GM19239 (cell line): ENCODE data around the gene CRELD2.

ENCODE experiments used
- DNase-seq: peaks from one replicate; pipeline ENCODE4 v3.0.0; 2011; ENCODE audit warnings: low spot score; ENCODE audit not compliant: insufficient read length
- FAIRE-seq: peaks from 2 replicates; lab custom pipeline; 2011; peaks lifted over from hg19 to GRCh38; lab: Jason Lieb, UNC

Gene CRELD2

DNA sequence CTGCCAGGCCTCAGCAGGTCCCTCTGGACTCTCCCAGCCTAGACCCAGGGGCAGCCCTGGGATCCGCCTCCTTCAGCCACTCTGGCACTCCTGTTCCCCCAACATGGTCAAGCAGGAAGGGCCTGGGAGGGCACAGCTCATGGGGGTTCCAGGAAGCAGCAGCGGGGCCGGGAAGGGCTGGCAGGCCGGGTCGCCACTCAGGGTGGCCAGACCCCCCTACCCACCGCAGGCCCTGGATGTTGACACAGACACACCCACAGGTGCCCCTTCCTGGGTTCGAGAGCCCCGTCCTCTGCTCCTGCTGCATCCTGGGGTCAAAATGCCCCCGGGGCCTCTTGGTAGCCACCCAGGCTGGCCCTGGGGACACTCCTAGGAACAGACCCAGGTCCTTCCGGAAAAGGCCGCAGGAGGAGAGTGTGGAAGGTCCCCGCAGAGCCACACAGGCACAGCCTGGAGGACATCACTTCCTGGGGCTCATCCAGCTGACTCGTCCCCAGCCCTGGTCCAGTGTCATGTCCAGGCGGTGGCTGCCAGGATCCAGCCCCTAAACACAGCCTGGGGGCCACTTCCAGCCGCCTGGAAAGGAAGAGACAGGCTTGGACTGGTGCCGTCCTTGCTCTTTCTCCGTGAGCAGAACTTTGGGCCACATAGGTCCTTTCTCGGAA lies 35.4 kb downstream of the CRELD2 start:
- DNase-seq (no peak), FAIRE-seq (no peak)

DNA sequence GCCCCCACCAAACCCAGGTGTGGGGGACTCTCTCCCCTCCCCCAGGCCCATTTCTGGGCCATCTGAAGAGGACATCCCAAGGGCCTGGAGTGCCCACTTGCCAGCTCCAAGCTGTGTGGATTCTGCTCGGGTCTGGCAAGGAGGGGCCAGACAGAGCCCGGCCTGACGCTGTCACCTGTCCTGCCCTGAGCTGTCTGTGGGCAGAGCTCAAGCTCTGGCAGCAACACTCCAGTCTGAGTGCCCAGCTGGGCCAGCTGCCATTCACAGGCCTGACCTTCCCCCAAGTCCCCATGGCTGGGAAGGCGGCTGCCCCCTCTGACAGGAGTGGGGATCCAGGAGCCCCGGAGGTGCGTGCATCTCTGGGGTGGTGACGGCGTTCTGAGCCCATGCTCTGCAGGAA lies 35.9 kb downstream of the CRELD2 start:
- no peak for FAIRE-seq
- no peak for DNase-seq

DNA sequence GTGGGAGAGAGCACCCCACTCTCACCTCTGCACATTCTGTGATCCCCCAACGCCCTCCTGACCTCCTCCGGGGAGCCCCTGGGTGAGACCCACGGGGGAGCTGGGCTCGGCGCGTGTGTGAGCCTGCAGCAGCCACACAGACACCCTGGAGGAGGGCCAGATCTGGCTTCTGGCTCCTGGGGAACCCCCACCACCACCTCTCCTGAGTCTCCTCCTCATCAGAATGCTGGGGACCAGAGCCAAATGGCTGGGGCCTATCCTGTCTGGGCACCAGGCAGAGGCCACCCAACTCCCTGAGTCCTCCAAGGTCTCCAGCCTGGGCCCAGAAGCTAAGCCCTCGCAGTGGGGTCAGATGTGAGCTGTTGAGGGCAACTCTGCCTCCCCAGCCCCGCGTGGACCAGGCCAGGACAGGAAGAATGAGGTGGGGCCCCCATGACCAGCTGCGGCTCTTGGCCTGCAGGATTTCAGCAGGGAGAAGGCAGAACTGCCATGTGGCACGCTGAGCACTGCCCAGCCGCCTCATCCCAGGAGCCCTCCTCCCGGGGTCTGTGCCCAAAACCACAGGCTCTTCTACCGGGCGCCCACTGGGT lies 36.7 kb downstream of the CRELD2 start:
- FAIRE-seq (no peak), DNase-seq (no peak)

DNA sequence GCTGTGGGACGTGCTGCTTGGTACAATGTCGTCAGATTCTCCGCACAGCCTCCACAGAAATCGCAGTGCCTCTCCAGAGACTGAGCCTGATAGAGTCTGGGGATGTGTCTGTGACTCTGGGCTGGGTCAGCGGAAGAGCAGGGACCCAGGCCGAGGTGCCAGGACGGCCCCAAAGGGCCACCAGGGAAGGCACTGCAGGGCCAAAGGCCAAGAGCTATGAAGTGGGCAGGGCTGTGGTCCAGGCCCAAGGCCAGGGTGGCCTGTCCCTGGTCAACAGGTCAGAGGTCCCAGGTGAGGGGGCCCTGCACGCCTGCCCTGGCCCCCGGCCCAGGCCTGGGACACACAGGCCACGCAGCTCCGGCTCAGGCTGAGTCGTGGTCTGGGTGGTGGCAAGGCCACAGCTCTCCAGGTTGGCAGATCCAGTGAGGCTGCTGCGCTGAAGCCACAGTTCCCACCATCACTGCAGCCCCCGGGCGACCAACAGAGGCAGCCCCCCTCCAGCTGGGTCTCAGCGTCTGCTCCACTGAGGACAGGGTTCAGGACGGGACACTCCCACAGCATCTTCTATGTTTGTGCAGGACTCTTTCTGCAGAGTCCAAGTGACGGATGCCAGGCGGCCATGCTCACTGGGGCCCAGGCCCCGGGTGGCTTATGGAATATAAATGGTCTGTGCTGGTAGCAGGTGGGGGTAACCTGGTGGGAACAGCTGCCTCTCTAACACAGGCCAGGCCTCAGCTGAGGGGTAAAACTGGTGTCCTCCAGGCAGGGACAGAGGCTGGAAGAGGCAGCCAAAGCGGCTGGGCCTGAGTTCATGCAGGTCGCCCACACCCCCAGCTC lies 37.4 kb downstream of the CRELD2 start:
- no peak for FAIRE-seq
- no peak for DNase-seq

DNA sequence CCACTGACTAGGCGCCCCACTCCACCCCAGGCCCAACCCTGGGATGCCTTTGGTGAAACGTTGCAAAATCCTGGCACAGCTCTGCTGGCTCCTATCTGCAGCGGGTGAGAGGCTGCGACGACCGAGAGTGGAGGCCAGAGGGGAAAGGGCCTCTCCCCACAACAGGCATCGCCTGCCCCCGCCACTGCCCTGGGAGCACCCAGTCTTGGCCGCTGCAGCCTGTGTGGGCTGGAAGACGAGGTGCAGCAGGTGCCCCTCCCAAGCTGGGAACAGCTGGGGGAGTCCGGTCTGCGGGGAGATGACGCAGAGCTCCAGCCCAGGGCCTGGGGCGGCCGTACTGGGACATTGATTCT lies 38.0 kb downstream of the CRELD2 start:
- FAIRE-seq = no peak
- no peak for DNase-seq

DNA sequence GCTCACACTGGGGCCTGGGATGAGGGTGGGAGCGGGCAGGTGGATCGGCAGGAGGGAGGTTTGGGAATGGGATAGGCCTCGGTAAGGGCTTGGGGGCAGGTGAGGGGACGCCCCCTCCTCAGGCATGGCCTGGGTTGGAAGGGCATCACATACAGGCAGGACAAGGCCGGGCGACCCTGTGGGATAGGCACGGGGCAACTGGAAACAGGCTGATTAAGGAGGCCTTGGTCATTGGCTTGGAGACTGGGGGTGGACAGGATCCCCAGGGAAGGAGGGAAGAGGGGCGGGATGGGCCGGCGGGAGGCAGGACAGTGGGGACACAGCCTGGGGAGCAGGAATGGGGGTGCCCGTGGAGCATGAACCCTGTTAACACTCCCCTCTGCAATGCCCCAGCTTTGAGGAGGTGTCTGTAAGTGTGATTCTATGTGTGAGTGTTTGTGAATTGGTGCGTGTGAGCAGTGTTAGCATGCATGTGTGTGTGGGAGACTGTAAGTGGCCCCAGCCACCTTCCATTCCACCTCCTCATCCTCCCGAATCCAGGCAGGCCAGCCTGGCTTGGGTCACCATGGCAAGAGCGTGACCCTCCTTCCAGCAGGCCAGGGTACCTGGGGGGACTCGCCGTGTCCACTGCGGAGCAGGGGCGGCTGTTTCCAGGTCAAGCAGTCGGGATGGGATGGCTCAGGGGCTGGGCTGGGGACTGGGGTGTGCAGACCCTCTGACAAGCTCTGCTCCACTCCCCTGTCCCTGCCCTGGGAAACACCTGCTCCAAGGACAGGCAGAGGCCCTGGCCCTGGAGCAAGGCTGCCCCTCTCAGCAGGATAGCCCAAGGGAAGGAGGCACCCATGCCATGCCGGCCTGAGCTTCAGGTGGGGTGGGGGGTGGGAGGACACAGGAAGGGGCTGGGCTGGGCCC lies 38.7 kb downstream of the CRELD2 start:
- FAIRE-seq = no peak
- DNase-seq = no peak

DNA sequence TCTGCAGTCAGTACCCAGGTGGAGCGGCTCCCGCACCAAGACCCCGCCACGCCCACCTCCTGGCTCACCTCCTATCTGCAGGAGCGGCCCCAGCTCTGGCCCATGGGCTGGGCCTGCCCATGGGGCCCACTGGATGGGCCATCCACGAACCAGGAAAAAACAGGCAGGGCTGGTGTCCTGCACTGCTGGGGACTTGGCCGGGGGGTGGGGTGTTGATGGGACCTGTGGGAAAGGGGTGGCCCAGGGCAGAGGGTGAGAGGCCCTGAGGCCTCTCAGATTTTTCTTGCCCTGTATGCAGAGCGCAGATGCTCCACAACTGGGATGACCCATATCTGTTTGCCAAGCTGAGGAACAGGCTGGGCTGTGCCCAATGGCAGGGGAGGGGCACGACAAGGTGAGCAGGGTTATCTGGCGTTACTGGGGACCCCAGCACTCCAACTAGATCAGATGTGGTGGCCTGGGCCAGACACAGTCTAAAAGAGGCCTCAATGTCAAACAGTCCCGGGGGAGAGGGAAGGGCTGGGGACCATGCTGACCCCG lies 39.5 kb downstream of the CRELD2 start:
- no peak for FAIRE-seq
- DNase-seq = no peak

DNA sequence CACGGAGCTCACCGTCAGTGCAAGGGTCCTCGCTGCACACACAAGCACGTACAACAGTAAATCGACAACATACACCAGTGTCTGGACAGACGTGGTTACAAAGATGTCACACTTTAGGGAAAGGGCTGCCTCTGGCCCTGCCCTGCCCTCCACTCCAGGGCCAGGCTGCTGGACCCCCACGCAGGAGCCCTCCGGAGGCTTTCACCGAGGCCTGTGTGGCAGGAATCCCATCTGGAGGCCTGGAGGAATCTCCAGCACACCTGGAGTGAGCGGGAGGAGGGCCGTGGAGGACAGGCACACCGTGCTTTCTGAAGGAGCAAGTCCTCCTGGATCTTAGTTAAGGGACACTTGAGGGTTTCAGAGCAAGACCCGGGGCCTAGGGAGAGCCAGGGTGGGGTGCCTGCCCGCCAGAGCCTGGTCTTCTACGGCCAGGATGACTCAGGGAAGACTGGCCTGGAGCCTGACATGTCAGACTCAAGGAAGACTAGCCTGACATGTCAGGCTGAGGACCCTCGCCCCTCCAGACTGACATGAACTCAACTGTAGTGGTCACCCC lies 40.0 kb downstream of the CRELD2 start:
- FAIRE-seq (no peak), DNase-seq (no peak)

DNA sequence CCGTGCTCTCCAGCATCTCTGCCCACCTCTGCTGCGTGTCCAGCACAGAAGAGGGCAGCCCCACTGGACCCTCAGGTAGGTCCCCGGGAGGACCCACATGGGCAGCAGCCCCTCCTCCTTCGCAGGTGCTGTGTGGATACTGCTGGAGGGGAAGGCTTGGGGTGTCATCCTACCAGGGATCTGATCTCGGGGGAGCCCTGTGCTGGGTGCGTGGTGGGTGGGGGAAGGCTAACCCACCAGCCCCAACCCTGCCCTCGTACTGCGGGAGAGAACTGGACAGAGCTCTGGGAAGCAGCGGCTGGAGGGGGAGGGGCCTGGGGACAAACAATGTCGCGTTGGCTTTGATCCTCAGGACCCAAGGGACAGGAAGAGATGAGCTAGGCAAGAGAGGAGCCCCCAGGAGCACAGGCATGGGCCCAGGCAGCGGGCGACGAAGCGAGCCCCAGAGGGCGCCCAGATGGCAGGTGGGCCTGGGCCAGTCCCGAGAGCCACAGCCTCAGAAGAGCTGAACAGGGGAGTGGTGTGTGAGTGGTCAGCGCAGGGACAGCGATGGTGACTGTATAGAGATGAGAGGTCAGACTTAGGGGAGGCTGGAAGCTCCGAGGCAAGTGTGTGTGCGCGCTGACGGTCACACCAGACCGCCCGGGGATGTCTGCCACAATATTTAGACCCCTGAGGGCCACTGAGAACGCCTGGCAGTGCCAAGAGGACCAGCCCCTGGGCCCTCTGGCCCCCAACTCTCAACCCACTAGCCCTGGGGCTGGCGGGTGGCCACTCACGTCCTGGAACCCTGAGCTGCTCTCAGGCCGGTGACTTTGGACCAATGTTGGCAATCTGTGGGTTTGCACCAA lies 40.7 kb downstream of the CRELD2 start:
- no peak for DNase-seq
- no peak for FAIRE-seq

DNA sequence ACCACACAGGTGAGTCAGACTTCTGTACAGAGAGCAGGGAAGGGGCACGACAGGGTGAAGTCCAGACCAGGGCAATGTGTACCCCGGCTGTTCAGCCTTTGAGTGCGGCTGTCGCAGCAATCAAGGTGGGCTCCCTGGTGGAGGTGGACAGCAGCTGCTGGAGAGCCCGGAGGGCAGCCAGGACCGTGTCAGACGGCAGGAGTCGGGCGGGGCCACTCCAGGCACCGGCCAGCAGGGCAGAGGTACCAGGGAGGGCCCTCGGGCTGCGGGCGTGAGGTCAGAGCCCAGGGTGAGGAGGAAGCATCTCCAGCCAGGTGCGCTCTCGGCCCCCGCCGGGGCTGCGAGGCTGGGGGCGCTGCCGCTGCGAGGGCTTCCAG lies 41.3 kb downstream of the CRELD2 start:
- no peak for DNase-seq
- no peak for FAIRE-seq

DNA sequence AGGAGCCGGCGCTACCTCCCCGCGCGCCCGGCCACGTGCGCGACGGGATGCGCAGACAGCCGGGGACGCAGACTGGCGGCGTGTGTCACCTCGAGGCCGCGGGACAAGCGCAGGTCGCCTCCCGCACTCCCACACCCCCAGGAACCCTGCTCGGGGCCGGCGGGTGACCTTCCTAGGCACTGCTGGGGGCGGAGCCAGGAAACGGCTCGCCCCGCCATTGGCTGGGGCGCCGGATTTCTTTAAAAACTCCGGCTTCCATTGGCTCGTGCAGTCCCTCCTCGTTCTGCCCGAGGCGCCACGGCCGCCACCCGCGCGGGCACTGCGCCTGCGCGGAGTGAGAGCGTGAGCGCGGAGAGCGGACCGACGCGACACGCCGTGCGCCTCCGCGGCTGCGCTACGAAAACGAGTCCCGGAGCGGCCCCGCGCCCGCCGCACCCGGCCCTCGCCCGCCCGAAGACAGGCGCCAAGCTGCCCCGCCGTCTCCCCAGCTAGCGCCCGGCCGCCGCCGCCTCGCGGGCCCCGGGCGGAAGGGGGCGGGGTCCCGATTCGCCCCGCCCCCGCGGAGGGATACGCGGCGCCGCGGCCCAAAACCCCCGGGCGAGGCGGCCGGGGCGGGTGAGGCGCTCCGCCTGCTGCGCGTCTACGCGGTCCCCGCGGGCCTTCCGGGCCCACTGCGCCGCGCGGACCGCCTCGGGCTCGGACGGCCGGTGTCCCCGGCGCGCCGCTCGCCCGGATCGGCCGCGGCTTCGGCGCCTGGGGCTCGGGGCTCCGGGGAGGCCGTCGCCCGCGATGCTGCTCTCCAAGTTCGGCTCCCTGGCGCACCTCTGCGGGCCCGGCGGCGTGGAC lies 41.9 kb downstream of the CRELD2 start, which contains the start of gene PIM3:
TSS of gene PIM3 (plus strand) at position 614 of the 846 bp plus-strand sequence. CDS start at position 790, 176 bp downstream.
- FAIRE-seq = peak; percentile 89

DNA sequence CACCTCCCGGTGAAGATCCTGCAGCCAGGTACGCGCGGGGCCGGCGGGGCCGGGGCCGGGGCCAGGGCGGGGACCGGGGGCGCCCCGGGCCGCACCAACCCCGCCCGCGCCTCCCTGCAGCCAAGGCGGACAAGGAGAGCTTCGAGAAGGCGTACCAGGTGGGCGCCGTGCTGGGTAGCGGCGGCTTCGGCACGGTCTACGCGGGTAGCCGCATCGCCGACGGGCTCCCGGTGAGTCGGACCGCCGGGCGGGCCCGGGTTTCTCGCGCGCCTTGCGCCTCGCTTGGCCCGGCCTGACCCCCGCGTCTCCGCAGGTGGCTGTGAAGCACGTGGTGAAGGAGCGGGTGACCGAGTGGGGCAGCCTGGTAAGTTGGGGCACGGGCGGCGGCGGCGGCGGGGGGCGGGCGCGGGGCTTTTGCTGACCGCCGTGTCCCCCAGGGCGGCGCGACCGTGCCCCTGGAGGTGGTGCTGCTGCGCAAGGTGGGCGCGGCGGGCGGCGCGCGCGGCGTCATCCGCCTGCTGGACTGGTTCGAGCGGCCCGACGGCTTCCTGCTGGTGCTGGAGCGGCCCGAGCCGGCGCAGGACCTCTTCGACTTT lies 42.7 kb downstream of the CRELD2 start:
- no peak for FAIRE-seq

More for the DNA sequence above, 41.9 kb downstream of the CRELD2 start, which contains the start of gene PIM3:
- peak; percentile 100 for DNase-seq

DNA sequence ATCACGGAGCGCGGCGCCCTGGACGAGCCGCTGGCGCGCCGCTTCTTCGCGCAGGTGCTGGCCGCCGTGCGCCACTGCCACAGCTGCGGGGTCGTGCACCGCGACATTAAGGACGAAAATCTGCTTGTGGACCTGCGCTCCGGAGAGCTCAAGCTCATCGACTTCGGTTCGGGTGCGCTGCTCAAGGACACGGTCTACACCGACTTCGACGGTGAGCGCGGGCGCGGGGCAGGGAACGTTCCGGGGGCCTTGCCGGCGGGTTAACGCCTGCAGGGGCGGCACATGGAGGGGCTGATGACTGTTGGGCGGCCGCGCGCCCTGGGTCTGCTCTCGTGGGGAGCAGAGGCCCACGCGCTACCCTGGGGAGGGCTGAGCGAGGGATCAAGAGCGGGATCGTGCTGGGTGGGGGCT lies 43.2 kb downstream of the CRELD2 start:
- FAIRE-seq = peak; percentile 21

More for the DNA sequence above, 42.7 kb downstream of the CRELD2 start:
- DNase-seq = no peak

DNA sequence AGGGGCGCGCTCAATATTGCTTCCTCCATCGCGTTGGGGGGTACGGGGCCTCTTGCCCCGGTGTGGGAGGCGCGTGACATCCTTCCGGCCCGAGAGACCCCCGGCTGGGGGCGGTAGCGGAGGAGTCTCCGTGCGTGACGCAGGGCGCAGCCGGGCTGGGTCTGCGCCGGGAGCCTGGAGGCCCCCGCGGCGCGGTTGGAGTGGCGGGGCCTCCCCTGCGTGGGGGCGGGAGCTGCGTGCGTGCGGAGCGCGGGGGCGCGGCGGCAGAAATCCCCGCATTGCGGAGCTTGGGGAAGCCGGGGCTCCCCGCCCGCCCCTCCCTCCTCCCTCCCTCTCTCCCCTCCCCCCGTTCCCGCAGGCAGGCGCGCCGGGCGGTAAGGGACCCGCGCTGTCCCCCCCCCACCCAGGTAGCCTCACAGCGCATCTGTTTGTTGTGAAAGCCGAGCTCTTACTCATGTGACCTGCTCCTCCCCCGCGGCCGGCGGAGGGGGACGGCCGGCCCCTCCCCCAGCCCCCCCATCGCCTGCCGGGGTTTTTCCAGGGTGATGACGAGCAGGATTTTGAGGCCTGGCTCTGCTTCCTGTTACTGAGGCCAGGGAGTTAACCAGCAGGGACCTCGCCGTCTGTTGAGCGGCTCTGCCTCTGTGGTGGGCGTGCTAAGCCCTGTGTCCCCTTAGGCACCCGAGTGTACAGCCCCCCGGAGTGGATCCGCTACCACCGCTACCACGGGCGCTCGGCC lies 43.7 kb downstream of the CRELD2 start:
- peak; percentile 23 for FAIRE-seq
- DNase-seq = no peak

More for the DNA sequence above, 43.2 kb downstream of the CRELD2 start:
- no peak for DNase-seq

DNA sequence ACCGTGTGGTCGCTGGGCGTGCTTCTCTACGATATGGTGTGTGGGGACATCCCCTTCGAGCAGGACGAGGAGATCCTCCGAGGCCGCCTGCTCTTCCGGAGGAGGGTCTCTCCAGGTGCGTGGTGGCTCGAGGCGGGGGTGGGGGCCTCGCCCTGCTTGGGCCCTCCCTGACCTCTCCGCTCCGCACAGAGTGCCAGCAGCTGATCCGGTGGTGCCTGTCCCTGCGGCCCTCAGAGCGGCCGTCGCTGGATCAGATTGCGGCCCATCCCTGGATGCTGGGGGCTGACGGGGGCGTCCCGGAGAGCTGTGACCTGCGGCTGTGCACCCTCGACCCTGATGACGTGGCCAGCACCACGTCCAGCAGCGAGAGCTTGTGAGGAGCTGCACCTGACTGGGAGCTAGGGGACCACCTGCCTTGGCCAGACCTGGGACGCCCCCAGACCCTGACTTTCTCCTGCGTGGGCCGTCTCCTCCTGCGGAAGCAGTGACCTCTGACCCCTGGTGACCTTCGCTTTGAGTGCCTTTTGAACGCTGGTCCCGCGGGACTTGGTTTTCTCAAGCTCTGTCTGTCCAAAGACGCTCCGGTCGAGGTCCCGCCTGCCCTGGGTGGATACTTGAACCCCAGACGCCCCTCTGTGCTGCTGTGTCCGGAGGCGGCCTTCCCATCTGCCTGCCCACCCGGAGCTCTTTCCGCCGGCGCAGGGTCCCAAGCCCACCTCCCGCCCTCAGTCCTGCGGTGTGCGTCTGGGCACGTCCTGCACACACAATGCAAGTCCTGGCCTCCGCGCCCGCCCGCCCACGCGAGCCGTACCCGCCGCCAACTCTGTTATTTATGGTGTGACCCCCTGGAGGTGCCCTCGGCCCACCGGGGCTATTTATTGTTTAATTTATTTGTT lies 44.6 kb downstream of the CRELD2 start:
- no peak for DNase-seq
- no peak for FAIRE-seq

DNA sequence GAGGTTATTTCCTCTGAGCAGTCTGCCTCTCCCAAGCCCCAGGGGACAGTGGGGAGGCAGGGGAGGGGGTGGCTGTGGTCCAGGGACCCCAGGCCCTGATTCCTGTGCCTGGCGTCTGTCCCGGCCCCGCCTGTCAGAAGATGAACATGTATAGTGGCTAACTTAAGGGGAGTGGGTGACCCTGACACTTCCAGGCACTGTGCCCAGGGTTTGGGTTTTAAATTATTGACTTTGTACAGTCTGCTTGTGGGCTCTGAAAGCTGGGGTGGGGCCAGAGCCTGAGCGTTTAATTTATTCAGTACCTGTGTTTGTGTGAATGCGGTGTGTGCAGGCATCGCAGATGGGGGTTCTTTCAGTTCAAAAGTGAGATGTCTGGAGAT lies 45.2 kb downstream of the CRELD2 start:
- FAIRE-seq (no peak), DNase-seq (no peak)
